ENCODE results near the gene RNF166.

Gene RNF166

DNA sequence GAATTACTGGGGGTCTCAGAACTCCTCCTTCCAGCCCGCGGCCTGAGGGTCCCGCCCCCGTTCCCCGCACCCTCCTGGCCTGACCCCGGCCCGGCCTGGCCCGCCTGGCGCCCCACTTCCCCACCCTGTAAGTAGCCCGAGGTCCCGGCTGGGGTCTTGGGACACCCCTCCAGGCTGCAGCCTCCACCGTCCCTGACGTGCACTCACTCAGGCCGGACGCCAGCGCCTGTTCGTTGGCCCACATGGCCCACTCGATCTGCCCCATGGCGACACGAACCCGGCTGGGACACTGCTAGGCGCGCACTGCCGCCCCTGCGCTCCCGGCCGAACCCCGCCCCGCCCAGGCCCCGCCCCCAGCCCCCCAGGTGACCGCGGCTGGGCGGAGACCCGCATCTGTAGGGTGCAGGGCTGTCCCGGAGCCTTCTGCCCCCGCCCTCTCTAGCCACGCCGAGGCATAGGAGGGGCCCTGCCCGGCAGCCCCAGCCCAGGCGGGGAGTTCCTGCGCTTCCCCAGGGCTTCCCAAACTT, 55.4 kb downstream of the RNF166 start, which contains the start of gene CYBA:
Gene CYBA (minus strand): TSS at position 305 of the 527 bp plus-strand sequence. CDS start 40 bp downstream, at position 265.
- TF ChIP-seq TAF1 (IDR thresholded peaks at IDR 0.05; ENCODE audit: low read depth) (peak; percentile 81), CREB1 (IDR thresholded peaks at IDR 0.05; ENCODE audit: low read depth) (no peak), EGR1 (IDR thresholded peaks at IDR 0.05) (no peak), RAD21 (IDR thresholded peaks at IDR 0.05; ENCODE audit: low read depth) (no peak), NFIC (IDR thresholded peaks at IDR 0.05) (no peak), TCF12 (IDR thresholded peaks at IDR 0.05; ENCODE audit: low read depth) (peak; percentile 12; the same call in 1 of the 2 replicates), ZBTB7A (IDR thresholded peaks at IDR 0.05; ENCODE audit: low read depth) (no peak; the same call in 1 of the 2 replicates), EP300 (IDR thresholded peaks at IDR 0.05; ENCODE audit: borderline replicate concordance) (no peak), TEAD4 (IDR thresholded peaks at IDR 0.05) (no peak)
- TF ChIP-seq, protein P1, sequence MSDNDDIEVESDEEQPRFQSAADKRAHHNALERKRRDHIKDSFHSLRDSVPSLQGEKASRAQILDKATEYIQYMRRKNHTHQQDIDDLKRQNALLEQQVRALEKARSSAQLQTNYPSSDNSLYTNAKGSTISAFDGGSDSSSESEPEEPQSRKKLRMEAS (IDR thresholded peaks at IDR 0.05) = peak; percentile 66
- TF ChIP-seq, protein P2, sequence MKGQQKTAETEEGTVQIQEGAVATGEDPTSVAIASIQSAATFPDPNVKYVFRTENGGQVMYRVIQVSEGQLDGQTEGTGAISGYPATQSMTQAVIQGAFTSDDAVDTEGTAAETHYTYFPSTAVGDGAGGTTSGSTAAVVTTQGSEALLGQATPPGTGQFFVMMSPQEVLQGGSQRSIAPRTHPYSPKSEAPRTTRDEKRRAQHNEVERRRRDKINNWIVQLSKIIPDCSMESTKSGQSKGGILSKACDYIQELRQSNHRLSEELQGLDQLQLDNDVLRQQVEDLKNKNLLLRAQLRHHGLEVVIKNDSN (IDR thresholded peaks at IDR 0.05) = peak; percentile 44; the same call in 1 of the 2 replicates
- TF ChIP-seq, protein P3, sequence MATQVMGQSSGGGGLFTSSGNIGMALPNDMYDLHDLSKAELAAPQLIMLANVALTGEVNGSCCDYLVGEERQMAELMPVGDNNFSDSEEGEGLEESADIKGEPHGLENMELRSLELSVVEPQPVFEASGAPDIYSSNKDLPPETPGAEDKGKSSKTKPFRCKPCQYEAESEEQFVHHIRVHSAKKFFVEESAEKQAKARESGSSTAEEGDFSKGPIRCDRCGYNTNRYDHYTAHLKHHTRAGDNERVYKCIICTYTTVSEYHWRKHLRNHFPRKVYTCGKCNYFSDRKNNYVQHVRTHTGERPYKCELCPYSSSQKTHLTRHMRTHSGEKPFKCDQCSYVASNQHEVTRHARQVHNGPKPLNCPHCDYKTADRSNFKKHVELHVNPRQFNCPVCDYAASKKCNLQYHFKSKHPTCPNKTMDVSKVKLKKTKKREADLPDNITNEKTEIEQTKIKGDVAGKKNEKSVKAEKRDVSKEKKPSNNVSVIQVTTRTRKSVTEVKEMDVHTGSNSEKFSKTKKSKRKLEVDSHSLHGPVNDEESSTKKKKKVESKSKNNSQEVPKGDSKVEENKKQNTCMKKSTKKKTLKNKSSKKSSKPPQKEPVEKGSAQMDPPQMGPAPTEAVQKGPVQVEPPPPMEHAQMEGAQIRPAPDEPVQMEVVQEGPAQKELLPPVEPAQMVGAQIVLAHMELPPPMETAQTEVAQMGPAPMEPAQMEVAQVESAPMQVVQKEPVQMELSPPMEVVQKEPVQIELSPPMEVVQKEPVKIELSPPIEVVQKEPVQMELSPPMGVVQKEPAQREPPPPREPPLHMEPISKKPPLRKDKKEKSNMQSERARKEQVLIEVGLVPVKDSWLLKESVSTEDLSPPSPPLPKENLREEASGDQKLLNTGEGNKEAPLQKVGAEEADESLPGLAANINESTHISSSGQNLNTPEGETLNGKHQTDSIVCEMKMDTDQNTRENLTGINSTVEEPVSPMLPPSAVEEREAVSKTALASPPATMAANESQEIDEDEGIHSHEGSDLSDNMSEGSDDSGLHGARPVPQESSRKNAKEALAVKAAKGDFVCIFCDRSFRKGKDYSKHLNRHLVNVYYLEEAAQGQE (IDR thresholded peaks at IDR 0.05; ENCODE audit: low read depth) = no peak

DNA sequence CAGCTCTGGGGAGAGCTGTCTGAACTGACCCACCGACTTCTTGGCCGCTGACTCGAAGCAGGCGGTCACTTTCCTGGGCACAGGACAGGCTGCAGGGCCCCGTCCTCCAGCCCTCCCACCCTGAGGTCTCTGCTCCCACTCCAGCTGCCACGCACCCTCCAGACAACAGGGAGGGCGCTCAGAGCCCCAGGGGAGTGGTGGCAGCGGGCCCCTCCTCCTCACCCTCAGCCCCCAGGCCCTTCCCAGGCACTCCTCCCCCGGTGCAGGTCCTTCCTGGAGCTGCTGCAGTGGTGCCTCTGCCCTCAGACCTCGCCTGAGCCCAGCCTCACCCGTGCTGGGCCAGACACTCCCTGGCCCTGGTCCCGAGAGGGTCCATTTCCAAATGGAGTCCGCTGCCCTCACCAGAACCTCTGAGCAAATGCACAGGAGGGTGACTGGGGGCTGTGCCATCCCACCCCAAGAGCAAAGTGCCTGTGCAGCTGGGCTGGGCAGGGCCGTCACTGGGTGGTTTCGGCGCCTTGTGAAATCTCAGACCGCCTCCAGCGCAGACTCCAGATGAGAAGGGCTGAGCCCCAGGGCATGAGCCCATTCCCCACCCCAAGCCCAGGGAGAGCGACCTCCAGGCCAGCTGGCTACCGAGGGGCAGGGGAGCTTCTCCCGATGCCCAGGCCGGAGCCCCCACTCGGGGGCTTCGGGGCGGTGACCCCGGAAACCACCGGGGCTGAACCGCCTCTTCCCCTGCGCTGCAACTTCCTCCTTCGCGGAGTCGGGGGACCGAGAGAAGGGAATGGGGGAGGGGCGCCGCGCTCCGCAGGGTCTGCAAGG, 56.1 kb downstream of the RNF166 start:
- no peak for TF ChIP-seq CREB1 (IDR thresholded peaks at IDR 0.05; ENCODE audit: low read depth)
- TF ChIP-seq EGR1 (IDR thresholded peaks at IDR 0.05) = 0 out of 2 replicates have a peak, but pooled peaks have one; percentile 13
- no peak for TF ChIP-seq TEAD4 (IDR thresholded peaks at IDR 0.05)
- no peak for TF ChIP-seq EP300 (IDR thresholded peaks at IDR 0.05; ENCODE audit: borderline replicate concordance)
- peak; percentile 30; the same call in 1 of the 2 replicates for TF ChIP-seq CEBPB (IDR thresholded peaks at IDR 0.05)
- TF ChIP-seq, protein P3 (IDR thresholded peaks at IDR 0.05; ENCODE audit: low read depth) = no peak
- no peak for TF ChIP-seq TCF12 (IDR thresholded peaks at IDR 0.05; ENCODE audit: low read depth)
- TF ChIP-seq, protein P2 (IDR thresholded peaks at IDR 0.05) = no peak
- TF ChIP-seq RAD21 (IDR thresholded peaks at IDR 0.05; ENCODE audit: low read depth) = no peak
- TF ChIP-seq, protein P1 (IDR thresholded peaks at IDR 0.05) = no peak
- TF ChIP-seq ZBTB7A (IDR thresholded peaks at IDR 0.05; ENCODE audit: low read depth) = peak; percentile 93
- TF ChIP-seq YY1 (IDR thresholded peaks at IDR 0.05; ENCODE audit: low read depth) = no peak
- TF ChIP-seq FOXM1 (IDR thresholded peaks at IDR 0.05; ENCODE audit: borderline replicate concordance, low read depth) = no peak
- no peak for TF ChIP-seq NFIC (IDR thresholded peaks at IDR 0.05)
- TF ChIP-seq TAF1 (IDR thresholded peaks at IDR 0.05; ENCODE audit: low read depth) = no peak

DNA sequence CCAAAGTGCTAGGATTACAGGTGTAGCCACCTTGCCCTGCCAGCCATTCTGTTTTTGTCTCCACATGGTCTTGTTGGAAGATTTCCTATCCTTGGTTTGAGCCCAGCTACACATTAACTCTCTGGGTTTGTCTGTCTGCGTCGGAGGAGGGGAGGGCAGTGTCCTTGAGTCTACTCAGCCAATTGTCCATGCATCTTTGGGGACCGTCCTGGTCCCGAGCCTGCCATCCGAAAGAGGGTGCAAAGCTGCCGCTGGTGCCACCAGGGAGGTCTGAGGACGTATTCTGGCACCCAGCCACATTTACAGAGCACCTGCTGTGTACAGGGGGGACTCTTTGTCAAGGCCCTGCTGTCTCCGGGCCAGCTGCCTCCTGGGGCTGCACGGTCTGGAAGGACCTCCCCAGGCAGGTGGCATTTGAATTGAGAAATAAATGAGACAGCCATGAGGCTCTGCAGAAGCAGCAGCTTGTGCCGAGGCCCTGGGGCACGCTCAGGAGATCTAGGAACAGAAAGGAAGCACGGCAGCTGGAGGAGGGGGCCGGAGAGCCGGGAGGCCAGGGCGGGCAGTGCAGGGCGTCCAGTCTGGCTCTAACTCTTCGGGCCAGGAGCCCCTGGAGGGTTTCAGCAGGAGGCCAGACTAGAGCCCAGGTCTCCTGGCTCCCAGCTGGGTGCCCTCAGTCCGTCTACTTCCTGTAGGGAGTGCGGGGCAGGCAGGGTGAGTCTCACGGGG, 56.8 kb downstream of the RNF166 start:
- no peak for TF ChIP-seq CREB1 (IDR thresholded peaks at IDR 0.05; ENCODE audit: low read depth)
- TF ChIP-seq NFIC (IDR thresholded peaks at IDR 0.05) = peak; percentile 32; the same call in 1 of the 2 replicates
- TF ChIP-seq FOXM1 (IDR thresholded peaks at IDR 0.05; ENCODE audit: borderline replicate concordance, low read depth) = no peak
- no peak for TF ChIP-seq ZBTB7A (IDR thresholded peaks at IDR 0.05; ENCODE audit: low read depth)
- TF ChIP-seq TCF12 (IDR thresholded peaks at IDR 0.05; ENCODE audit: low read depth) = 0 out of 2 replicates have a peak, but pooled peaks have one; percentile 18
- no peak for TF ChIP-seq TAF1 (IDR thresholded peaks at IDR 0.05; ENCODE audit: low read depth)
- TF ChIP-seq CEBPB (IDR thresholded peaks at IDR 0.05) = no peak
- no peak for TF ChIP-seq RAD21 (IDR thresholded peaks at IDR 0.05; ENCODE audit: low read depth)
- no peak for TF ChIP-seq EP300 (IDR thresholded peaks at IDR 0.05; ENCODE audit: borderline replicate concordance)
- TF ChIP-seq TEAD4 (IDR thresholded peaks at IDR 0.05) = no peak
- TF ChIP-seq, protein P2 (IDR thresholded peaks at IDR 0.05) = no peak
- no peak for TF ChIP-seq EGR1 (IDR thresholded peaks at IDR 0.05)
- TF ChIP-seq, protein P3 (IDR thresholded peaks at IDR 0.05; ENCODE audit: low read depth) = no peak
- TF ChIP-seq, protein P1 (IDR thresholded peaks at IDR 0.05) = no peak

Data from Ishikawa (cell line).